Testis (tissue), 3 donors: ENCODE measurements around the gene STIP1. TPM values are rescaled to one million over a fixed set of nuclear protein-coding genes. Genes with fewer than 3 reads are reported as not detected.

Source experiments
- DNase-seq: peaks from one replicate; pipeline ENCODE4 v3.0.0-alpha.2; 2019
- H3K27ac ChIP-seq, 2 donors: fragments of 200-600 bp; sonication (generic); one replicate each; pipeline ENCODE4 v1.5.1; 2019
- H3K27me3 ChIP-seq: fragments of 200-600 bp; sonication (generic); one replicate; pipeline ENCODE4 v1.5.1; 2019
- H3K36me3 ChIP-seq: fragments of 200-600 bp; sonication (generic); one replicate; pipeline ENCODE4 v1.5.1; 2017; ENCODE audit warnings: low read depth; ENCODE audit errors: missing control alignments
- H3K4me1 ChIP-seq: fragments of 200-600 bp; sonication (generic); one replicate; pipeline ENCODE4 v1.5.1; 2019
- H3K4me3 ChIP-seq, 2 donors: fragments of 200-600 bp; sonication (generic); one replicate each; pipeline ENCODE4 v1.5.1; 2017 to 2019
- H3K9me3 ChIP-seq: fragments of 200-600 bp; sonication (generic); one replicate; pipeline ENCODE4 v1.5.1; 2017
- POLR2A ChIP-seq: fragments of 450-650 bp; IDR thresholded peaks from one replicate; pipeline ENCODE4 v1.6.1; 2017; ENCODE audit warnings: antibody characterized with exemption, mild to moderate bottlenecking, moderate library complexity
- WGBS, 2 donors: methylation state at CpG; one replicate each; pipeline ENCODE4 v1.1.5; 2018; 5-methylcytosine and 5-hydroxymethylcytosine counted together
- intact Hi-C: fragments of 100-400 bp; cut with DNase I; formaldehyde crosslinking; loops from one replicate; pipeline ENCODE4 v1.15.1; 2023; ENCODE audit warnings: low total_unique reads
- polyA plus RNA-seq: library from polyadenylated mRNA; stranded (reverse); fragments of 350-450 nt; fragmentation: Illumina TruSeq; extraction: RNeasy Lipid Tissue Mini Kit (QIAGEN cat#74804); gene quantifications from one replicate; pipeline ENCODE4 v1.2.3, GENCODE V29; 2014; ENCODE audit warnings: low read depth, low replicate concordance; ENCODE audit not compliant: insufficient read depth
- total RNA-seq, 2 donors: library from RNA; depleted of rRNA; stranded (reverse); fragments of >200 nt; gene quantifications; one replicate each; pipeline ENCODE4 v1.2.3, GENCODE V29; 2016
- TF ChIP-seq, protein P1 (sequence below), 3 experiments: fragments of 450-650 bp in 2 of 3; fragments of 200-600 bp in 1 of 3; sonication (generic) in 1 of 3; IDR thresholded peaks; one replicate each; pipeline ENCODE4 v1.5.1; 2016 to 2019; ENCODE audit warnings: antibody characterized with exemption in 3 of 3, mild to moderate bottlenecking in 2 of 3, moderate library complexity in 1 of 3

Gene STIP1
- total and polyA plus RNA-seq, 3 donors from 2014 or later: 221 to 267 (median 247) TPM

DNA sequence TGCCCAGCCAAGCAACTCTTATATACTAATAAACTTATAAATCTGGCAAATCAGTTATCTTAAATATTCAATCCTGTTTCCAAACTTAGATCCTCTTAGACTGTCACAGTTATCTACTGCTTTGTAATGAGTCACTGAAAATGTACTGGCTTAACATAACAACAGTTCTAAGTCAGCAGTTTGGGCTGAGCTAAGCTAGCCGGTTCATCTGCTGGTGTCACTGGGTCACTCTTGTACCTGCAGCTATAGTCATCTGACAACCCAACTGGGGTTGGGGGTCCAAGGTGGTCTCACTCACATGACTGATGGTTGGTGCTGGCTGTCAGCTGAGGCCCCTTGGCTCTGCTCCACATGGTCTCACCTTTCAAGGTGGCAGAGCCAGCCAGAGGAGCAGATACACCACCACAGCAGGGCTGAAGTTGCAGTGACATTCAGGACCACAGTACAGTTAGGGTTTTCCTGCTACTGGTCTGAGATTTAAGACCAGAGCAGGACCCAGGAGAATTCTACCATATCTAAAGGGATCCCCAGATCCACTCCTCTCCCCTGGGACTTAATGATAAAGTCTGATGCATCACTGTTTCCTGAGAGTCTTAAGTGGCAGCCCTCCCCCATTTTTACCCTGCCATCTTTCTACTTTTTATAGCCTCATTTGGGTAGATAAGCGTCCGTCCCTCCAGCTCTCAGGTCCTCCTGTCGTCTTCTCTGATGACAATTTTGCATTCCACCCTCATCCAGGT, 12.2 kb upstream of the STIP1 start:
- Histone ChIP-seq H3K36me3 (no peaks in the 10 kb centered on the region), H3K27me3 (no peaks in the 10 kb centered on the region), H3K9me3 (no peaks in the 10 kb centered on the region), H3K4me3 (no peak overlapping the region), H3K27ac (no peak overlapping the region), H3K4me1 (no peaks in the 10 kb centered on the region)
- 85 to 93% methylated on average over 4 of the region's 4 CpGs for WGBS, 2 donors
- no peak for TF ChIP-seq POLR2A
- TF ChIP-seq, protein P1, sequence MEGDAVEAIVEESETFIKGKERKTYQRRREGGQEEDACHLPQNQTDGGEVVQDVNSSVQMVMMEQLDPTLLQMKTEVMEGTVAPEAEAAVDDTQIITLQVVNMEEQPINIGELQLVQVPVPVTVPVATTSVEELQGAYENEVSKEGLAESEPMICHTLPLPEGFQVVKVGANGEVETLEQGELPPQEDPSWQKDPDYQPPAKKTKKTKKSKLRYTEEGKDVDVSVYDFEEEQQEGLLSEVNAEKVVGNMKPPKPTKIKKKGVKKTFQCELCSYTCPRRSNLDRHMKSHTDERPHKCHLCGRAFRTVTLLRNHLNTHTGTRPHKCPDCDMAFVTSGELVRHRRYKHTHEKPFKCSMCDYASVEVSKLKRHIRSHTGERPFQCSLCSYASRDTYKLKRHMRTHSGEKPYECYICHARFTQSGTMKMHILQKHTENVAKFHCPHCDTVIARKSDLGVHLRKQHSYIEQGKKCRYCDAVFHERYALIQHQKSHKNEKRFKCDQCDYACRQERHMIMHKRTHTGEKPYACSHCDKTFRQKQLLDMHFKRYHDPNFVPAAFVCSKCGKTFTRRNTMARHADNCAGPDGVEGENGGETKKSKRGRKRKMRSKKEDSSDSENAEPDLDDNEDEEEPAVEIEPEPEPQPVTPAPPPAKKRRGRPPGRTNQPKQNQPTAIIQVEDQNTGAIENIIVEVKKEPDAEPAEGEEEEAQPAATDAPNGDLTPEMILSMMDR (IDR thresholded peaks at IDR 0.05): no peak
- no peak for DNase-seq
- intact Hi-C loops: no loop called here

DNA sequence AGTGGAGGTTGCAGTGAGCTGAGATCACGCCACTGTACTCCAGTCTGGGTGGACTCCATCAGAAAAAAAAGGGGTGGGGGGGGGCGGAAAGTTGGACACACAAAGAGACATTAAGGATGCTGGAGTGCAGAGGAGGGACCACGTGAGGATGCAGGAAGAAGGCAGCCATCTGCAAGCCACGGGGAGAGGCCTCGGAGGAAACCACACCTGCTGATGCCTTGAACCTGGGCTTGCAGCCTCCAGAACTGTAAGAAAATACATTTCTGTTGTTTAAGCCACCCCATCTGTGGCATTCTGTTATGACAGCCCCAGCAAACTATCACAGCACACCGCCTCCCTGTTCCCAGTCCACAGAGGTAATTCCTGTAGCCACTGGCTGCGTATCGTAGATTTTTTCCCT, 9.2 kb upstream of the STIP1 start:
- Histone ChIP-seq H3K4me3 (no peak overlapping the region), H3K27me3 (no peaks in the 10 kb centered on the region), H3K36me3 (no peaks in the 10 kb centered on the region), H3K4me1 (peaks cover 13% of the 10 kb centered on the region), H3K27ac (no peak overlapping the region), H3K9me3 (no peaks in the 10 kb centered on the region)
- no peak for DNase-seq
- 93 to 95% methylated on average over 8 of the region's 8 CpGs for WGBS, 2 donors
- intact Hi-C loops: no loop called here
- TF ChIP-seq, protein P1 (IDR thresholded peaks at IDR 0.05): no peak
- TF ChIP-seq POLR2A: no peak

DNA sequence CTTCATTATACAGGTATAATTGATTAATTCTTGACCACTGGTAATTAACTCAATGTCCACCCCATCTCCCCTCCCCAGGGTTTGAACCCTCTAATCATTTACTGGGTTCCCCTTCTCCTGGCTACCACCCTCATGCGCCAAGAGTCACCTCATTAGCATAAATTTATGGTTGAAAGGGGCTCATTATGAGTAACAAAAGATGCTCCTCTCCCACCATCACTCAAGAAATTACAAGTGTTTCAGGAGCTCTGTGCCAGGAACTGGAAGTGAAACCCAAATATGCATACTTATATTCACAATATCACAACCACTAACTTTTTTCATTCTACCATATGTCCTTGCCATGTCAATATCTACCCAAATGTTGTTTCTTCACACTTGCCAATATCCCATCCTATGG, 7.8 kb upstream of the STIP1 start:
- Histone ChIP-seq H3K9me3 (no peaks in the 10 kb centered on the region), H3K4me3 (no peak overlapping the region), H3K27me3 (no peaks in the 10 kb centered on the region), H3K27ac (no peak overlapping the region), H3K36me3 (no peaks in the 10 kb centered on the region), H3K4me1 (peaks cover 21% of the 10 kb centered on the region)
- intact Hi-C loops: no loop called here
- 100% methylated on average over 1 of the region's 1 CpG for WGBS, 2 donors
- TF ChIP-seq POLR2A: no peak
- TF ChIP-seq, protein P1 (IDR thresholded peaks at IDR 0.05): no peak
- no peak for DNase-seq

DNA sequence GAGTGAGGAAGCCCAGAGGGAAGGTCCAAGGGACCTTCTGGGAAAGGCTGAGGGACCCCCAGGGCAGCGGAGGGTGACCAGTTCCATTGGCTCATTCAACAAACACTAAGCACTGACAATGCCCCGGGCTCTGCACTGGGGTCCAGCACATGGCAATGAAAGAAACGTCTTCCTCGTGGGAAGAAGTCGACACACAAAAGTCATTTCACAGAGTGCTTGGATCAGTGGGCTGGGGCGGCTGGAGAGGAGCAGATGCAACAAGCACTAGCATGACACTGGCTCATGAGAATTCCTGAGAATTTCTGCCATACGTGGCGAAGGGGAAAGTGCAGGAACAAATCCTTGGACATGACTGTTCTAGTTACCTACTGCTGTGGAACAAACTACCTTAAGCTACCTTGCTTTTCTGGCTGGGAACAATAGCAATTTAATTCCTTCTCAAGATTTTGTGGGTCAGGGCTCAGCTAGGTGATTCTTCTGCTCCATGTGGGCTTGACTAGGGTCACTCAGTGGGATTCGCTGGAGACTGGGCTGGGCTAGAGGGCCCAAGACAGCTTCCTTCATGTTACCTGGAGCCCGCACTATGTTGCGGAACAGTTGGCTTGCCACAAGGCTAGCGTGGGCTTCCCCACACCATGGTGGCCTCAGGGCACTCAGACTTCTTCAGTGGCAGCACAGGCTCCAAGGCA, 6.9 kb upstream of the STIP1 start:
- intact Hi-C loops: no loop called here

More for the DNA sequence above, 6.9 kb upstream of the STIP1 start:
- Histone ChIP-seq H3K4me3 (no peak overlapping the region), H3K36me3 (no peaks in the 10 kb centered on the region), H3K27me3 (no peaks in the 10 kb centered on the region), H3K4me1 (peaks cover 29% of the 10 kb centered on the region), H3K27ac (no peak overlapping the region), H3K9me3 (no peaks in the 10 kb centered on the region)
- 92 to 96% methylated on average over 12 of the region's 12 CpGs for WGBS, 2 donors
- no peak for DNase-seq
- TF ChIP-seq, protein P1 (IDR thresholded peaks at IDR 0.05): no peak
- TF ChIP-seq POLR2A: no peak
